Measurements from ENCODE around the gene XPA.
"Not testable (repeated sequence)": the region's sequence is repeated elsewhere in the genome, so short reads cannot be mapped to it uniquely, and the experiment has no call there.

Gene XPA

DNA sequence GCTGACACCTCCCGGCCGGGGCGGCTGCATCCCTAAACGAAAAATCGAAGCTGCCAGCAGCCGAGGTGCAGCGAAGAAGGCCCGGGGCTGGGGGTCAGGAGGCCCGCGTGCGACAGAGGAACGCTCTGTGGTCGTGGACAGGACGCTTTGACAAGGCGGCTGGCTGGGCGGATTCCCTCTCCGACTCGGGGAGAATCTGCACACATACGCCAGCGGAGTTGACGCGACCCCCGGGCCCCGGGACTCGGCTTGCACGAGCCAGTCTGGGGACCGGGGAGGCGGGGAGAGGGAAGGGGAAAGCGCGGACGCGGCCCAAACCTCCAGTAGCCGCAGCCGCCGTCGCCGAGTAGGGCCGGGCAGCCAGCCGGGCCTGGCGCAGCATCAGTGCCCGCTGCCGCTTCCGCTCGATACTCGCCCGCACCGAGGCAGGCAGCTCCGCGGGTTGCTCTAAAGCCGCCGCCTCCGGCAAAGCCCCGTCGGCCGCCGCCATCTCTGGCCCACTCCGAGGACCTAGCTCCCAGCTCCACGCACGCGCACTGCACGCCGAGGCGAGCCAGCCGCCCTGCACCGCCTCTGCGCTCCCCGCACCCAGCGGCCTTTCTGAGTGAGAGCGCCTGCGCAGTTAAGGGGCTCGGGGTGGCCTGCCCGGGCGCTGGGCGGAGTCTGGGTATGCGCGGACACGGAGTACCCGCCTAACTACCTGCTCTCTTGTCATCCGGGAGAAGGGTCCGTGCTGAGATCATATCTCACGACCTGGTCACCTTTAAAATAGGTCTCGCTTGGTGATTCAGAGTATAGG lies at the start of gene XPA:
TSS of gene XPA (minus strand) at position 538 of the 799 bp plus-strand sequence. CDS start at position 490, 48 bp downstream.
- DNase-seq (ENCODE audit: low read depth) = peak; percentile 97

DNA sequence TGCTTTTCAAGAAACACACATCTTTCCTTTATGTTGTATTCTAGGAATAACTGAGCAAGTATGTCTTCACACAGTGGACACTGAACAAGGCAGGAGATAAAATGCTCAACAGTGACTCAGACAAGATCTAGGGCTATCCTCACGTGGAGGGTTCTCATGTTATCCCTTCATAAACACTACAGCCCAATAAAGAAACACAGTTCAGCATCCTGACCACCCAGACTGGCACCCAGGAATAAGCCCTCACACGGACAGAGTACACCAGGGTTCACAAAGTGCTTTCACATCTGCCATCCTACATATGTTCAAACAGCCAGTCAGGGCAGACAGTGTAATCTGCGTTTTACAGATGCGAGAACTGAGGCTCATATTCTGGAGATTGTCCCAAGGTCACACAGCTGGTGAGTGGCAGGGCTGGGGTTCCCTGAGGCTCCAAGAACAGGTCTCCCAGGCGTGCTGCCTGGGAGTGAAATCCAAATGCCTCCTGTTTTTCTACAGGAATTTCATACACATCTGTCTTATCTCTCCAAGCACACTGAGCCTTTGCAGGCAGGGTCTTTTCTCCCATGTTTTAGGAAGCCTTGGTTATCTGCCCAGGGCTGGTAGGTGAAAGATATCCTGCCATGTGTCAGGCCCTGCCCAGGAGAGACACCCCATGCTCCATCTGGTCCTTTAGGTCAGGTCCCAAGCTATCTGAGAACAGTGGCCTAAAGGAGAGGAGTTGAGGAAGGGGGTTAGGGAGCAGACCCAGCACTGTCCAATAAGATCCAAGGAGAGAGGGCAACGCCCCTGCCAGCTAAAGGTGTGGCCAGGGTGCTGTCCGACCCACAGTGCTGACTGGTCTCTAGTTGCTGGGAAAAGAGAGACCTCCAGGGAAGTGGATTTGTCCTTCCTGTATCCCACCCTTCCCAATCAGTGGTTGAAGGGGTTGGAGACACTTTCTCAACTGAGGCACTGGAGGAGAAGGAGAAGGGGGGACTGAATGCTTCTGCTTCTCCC lies 47.9 kb upstream of the XPA start:
- no peak for DNase-seq (ENCODE audit: low read depth)

DNA sequence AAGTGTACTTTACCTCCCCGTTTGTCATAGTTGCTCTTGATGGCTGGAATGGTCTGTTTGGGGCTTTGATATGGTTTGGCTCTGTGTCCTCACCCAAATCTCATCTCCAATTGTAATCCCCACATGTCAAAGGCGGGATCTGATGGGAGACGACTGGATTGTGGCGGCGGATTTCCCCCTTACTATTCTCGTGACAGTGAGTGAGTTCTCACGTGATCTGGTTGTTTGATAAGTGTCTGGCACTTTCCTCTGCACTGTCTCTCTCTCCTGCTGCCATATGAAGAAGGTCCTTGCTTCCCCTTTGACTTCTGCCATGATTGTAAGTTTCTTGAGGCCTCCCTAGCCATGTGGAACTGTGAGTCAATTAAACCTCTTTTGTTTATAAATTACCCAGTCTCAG lies 46.9 kb upstream of the XPA start:
- DNase-seq (ENCODE audit: low read depth) = not testable (repeated sequence)

DNA sequence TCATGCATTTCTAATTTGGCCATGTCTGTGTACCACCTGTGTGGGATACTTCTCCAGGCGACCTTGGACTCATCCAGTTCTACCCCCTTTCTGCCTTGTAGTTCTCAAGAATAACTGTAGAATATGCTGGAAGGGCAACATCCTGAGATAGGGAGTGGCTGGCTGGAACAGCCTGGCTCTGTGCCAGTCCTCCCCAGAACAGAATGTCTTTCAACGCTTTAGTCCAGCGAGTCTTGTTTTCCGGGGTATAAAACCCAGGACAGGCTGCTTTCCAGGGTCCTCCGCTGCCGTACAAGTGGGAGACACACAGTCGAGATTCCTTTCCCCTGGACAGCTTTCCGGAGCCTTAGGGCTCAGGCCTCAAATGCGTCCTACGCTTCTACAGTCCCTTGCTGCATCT lies 45.4 kb upstream of the XPA start:
- no peak for DNase-seq (ENCODE audit: low read depth)

DNA sequence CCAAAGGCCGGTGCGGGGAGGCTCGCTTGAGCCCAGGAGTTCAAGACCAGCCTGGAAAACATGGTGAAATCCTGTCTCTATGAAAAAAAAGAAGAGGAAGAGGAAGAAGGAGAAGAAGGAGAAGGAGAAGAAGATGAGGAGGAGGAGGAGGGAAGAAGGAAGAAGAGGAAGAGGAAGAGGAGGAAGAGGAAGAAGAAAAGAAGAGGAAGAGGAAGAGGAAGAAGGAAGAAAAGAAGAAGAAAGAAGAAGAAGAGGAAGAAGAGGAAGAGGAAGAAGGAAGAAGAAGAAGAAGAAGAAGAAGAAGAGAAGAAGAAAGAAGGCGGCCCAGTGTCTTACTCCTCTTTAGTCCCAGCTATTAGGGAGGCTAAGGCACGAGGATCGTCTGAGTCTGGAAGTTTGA lies 44.8 kb upstream of the XPA start:
- DNase-seq (ENCODE audit: low read depth) = no peak

DNA sequence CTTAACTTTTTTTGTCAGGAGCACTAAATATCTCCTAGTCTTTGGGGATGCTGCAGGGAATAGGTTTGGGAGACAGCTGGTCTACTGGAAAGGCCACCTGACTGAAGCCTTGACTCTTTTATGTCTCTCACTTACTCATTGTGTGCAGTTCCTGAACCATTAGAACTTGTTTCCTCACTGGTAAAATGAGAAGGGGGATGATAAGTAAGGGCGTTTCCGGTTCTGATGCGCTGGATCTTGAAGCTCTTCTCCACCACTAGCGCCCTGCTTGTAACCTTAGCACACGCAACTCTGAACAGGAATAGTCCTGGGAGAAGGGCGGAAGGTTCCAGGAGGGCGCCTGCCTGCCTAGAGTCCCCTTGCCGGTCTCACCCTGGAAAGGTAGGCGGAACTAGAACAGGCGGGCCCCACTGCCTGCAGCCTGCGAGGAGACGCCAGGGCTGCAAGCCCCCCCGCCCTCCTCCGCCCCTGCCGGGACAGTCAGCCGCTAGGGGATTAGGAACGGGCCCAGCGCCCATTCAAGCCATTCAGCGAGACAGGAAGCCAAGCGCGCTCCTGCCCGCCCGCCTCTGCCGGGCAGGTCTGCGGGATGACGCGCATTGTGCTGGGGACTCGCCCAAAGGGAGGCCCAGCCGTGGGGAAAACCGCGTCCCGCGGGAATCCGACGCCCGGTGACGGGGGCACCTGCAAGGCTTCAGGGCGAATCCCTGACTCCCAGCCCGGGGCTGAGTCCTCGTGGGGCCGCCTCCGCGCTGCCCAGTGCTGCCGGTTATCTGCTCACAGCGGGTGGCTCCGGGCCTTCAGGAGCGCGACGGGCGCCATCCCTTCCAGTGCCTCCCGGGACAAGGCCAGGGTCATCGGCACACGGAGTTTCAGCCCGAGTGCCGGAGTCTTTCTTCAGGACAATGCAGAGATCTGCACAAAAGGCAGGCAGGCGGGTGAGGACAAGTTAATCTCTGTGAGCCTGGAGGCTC lies 44.0 kb upstream of the XPA start:
- DNase-seq (ENCODE audit: low read depth) = peak; percentile 30

GRCh38 chr9:97737429-97737828 lies 40.3 kb upstream of the XPA start:
- DNase-seq (ENCODE audit: low read depth) = no peak

GRCh38 chr9:97735070-97735600 lies 38.0 kb upstream of the XPA start:
- no peak for DNase-seq (ENCODE audit: low read depth)

DNA sequence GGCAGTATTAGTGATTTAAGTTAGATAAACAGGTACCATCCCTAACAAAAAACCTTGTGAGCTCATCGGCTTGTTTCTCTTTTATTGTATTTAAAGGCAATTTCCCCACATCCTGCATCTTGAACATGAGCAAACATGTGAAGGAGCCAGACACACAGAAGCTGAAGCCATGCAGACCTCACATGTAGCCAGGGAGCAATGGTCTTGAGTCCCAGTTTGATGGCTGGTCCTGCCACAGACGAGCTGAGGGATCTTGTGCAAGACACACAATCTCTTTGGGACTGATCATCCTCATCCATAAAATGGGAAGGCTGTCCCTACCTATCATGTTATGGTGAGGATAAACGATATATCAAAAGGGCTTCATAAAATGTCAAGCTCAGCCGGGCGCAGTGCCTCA lies 29.6 kb upstream of the XPA start:
- no peak for DNase-seq (ENCODE audit: low read depth)

DNA sequence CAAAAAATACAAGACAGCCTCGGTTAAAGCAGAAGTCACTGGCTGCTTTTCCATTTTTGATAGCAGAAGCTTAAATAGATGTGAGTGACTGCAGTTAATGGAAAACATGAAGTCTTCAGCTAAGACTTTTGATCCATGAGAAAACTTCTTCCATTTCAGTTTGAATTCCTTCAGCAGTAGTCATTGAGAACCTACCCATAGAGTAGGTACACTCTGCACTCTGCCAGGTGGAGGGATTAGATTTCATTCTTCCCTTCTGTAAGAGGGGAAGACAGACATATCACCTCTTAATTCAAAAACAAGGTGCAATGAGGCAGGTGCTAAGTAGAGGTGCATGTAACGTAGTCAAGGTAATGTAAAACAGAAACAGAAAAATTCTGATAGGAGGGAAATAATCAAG lies 26.7 kb upstream of the XPA start:
- no peak for DNase-seq (ENCODE audit: low read depth)

GRCh38 chr9:97722331-97722730 lies 25.2 kb upstream of the XPA start:
- no peak for DNase-seq (ENCODE audit: low read depth)

DNA sequence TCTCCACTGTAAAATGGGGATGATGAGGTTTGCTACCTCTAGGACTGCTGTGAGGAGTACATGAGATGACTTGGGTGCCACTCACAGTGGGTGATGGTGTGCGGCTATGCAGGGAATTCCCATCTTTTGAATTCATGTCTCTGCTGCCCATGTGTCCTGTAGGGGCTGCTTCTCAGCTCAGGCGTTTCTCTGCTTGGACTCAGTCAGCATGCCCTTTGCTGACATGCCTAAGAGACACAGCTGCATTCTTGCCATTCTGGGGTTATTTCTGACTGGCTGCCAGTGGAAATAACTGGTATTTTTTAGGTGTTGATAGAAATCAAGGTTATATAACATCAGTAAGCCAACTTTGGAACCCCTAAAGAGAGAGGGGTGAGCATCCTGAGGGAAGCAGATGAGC lies 24.3 kb upstream of the XPA start:
- DNase-seq (ENCODE audit: low read depth) = no peak

- no peak for DNase-seq (ENCODE audit: low read depth)
These were observed 20.7 kb upstream of the XPA start for GRCh38 chr9:97717866-97718265.

DNA sequence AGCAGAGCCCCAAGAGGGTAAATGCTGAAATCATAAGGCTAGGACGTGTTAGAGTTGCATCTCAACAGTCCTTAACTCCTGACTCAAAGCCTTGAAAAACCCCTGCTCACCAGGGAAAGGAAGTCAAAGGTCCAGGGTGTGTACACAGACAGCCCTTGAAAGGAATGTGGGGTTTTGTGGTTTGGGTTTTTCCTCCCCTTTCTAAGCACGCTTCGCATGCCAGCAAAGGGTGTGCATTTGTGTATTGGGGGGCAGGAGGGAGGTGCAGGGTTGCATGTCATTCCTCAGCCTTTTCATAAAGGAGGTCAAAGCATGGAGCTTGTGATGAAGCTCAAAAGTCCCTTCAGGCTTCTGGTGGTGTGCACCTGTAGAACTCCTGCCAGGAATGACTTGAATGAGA lies 17.3 kb upstream of the XPA start:
- no peak for DNase-seq (ENCODE audit: low read depth)

DNA sequence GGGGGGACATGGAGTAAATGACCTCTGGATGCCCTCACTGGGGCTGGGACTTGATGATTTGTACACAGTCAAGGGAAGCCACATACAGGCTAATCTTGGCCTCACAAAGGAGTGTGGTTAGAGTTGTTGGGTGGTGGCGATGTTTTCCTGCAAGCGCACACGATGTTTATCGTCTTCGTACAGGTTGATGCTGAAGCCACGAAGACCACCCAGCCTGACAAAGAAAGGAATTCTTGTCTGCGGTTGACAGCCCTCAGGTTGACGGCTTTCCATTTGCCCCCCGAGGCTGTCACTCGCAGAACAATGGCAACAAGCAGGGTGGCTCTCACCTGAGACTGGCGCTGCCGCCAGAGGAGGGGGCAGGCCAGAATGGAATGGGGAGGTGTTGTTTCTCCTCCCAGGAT lies 14.1 kb upstream of the XPA start:
- no peak for DNase-seq (ENCODE audit: low read depth)

GRCh38 chr9:97710356-97711222 lies 13.4 kb upstream of the XPA start:
- DNase-seq (ENCODE audit: low read depth) = peak; percentile 11

DNA sequence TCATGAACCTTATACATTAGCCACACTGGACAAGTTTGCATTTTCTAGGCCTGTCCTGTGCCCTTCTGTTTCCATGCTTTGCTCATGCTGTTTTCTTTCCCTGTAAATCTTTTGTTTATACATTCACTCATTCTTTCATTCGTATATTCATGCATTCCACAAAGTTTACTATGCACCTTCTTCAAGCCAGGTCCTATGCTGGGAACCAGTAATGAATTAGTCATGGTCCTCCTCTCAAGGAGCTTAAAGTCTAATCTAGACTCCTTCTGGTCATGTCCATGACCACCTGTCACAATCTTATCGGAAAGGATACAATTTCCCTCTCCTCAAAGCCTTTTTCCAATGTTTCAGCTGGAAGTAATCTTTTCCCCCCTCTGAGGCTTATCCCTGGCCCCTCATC lies 9.1 kb upstream of the XPA start:
- no peak for DNase-seq (ENCODE audit: low read depth)

GRCh38 chr9:97705354-97705950 lies 8.3 kb upstream of the XPA start:
- no peak for DNase-seq (ENCODE audit: low read depth)

- DNase-seq (ENCODE audit: low read depth) = no peak
These were observed 7.7 kb upstream of the XPA start for GRCh38 chr9:97704851-97705250.

DNA sequence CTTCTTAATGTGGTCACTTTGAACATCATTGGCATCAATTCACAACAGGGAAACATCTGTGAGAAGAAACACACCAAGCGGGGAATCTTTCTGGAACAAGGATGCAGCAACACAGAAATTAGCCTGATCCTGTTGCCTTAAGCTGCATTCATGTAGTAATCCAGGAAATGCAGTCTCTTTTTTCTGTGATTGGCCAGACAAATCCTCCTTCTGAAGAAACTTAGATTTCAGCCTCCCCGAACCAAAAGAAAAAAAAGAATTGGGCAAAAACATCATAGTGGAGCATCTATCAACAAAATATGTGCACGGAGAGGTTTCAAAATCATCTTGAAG lies 7.2 kb upstream of the XPA start:
- no peak for DNase-seq (ENCODE audit: low read depth)
